Gastrocnemius medialis (tissue), 4 donors: ENCODE results near the gene CTNNB1.

Source experiments
- CTCF ChIP-seq, 5 experiments: fragments of 450-650 bp in 3 of 5; fragments of 200-600 bp in 2 of 5; sonication (generic) in 2 of 5; IDR thresholded peaks in 4 of 5; conservative IDR thresholded peaks in 1 of 5; 1 replicate in 4 of 5; 2 replicates in 1 of 5; pipeline ENCODE4 v1.5.1; 2016 to 2019; ENCODE audit warnings: antibody characterized with exemption in 5 of 5, mild to moderate bottlenecking in 3 of 5, moderate library complexity in 3 of 5
- POLR2A ChIP-seq, 2 donors: fragments of 450-650 bp; IDR thresholded peaks; one replicate each; pipeline ENCODE4 v1.6.1; 2017; ENCODE audit warnings: antibody characterized with exemption in 2 of 2, mild to moderate bottlenecking in 2 of 2, moderate library complexity in 2 of 2

GRCh38 chr3:41202075-41202833, 2.9 kb downstream of the CTNNB1 start:
- no peak for TF ChIP-seq CTCF (IDR thresholded peaks at IDR 0.05 in 4 of 5, conservative IDR thresholded peaks at IDR 0.05 in 1 of 5)
- no peak for TF ChIP-seq POLR2A (IDR thresholded peaks at IDR 0.05)
